ENCODE results near the gene JAM2. TPM values are rescaled to one million over a fixed set of nuclear protein-coding genes. Genes with fewer than 3 reads are reported as not detected.

The JAM2 gene
- total and polyA plus RNA-seq, 10 donors, result 0.80 to 2.9 (median 1.8) TPM

GRCh38 chr21:25676451-25676850 is 37.4 kb downstream of the JAM2 start:
- Histone ChIP-seq H3K27ac (no peak overlapping the region), H3K36me3 (no peaks in the 10 kb centered on the region), H3K4me3 (no peak overlapping the region), H3K4me1 (no peaks in the 10 kb centered on the region), H3K9me3 (peaks cover 0 to 5% (median 0%) of the 10 kb centered on the region in 8 donors), H3K27me3 (replicated peaks in 1 of 7) (no peaks in the 10 kb centered on the region)
- TF ChIP-seq POLR2AphosphoS5 (IDR thresholded peaks at IDR 0.05) (no peak), CTCF (IDR thresholded peaks at IDR 0.05 in 8 of 11, conservative IDR thresholded peaks at IDR 0.05 in 3 of 11) (no peak), POLR2A (IDR thresholded peaks at IDR 0.05) (no peak)
- no peak for DNase-seq
- intact Hi-C loops (cut with DNase I; ENCODE audit: low total_unique reads), result no loop called here

- no peaks in the 10 kb centered on the region for H3K36me3 ChIP-seq
- WGBS, 5 donors, result 84 to 88% (median 85%) methylated on average over 9 of the region's 9 CpGs
- no peak for DNase-seq
- intact Hi-C loops (cut with DNase I; ENCODE audit: low total_unique reads), result no loop called here
- no peak for TF ChIP-seq POLR2AphosphoS5 (IDR thresholded peaks at IDR 0.05)
- TF ChIP-seq CTCF (IDR thresholded peaks at IDR 0.05 in 8 of 11, conservative IDR thresholded peaks at IDR 0.05 in 3 of 11), result no peak
- no peak for TF ChIP-seq POLR2A (IDR thresholded peaks at IDR 0.05)
- H3K9me3 ChIP-seq, result no peaks in the 10 kb centered on the region
- H3K27me3 ChIP-seq (replicated peaks in 1 of 7), result no peaks in the 10 kb centered on the region
- H3K4me1 ChIP-seq, result no peaks in the 10 kb centered on the region
- H3K4me3 ChIP-seq, result no peak overlapping the region
- no peak overlapping the region for H3K27ac ChIP-seq
Observed at GRCh38 chr21:25682382-25682781, 43.3 kb downstream of the JAM2 start.

GRCh38 chr21:25687787-25688186 is 48.7 kb downstream of the JAM2 start:
- 73 to 89% (median 81%) methylated on average over 4 of the region's 4 CpGs for WGBS, 5 donors
- Histone ChIP-seq H3K4me1 (no peaks in the 10 kb centered on the region), H3K9me3 (no peaks in the 10 kb centered on the region), H3K27me3 (replicated peaks in 1 of 7) (no peaks in the 10 kb centered on the region), H3K36me3 (no peaks in the 10 kb centered on the region), H3K4me3 (no peak overlapping the region), H3K27ac (no peak overlapping the region)
- DNase-seq, result no peak
- TF ChIP-seq POLR2AphosphoS5 (IDR thresholded peaks at IDR 0.05) (no peak), POLR2A (IDR thresholded peaks at IDR 0.05) (no peak), CTCF (IDR thresholded peaks at IDR 0.05 in 8 of 11, conservative IDR thresholded peaks at IDR 0.05 in 3 of 11) (no peak)
- intact Hi-C loops (cut with DNase I; ENCODE audit: low total_unique reads), result no loop called here

GRCh38 chr21:25688275-25689155 is 49.5 kb downstream of the JAM2 start:
- no peak for TF ChIP-seq POLR2AphosphoS5 (IDR thresholded peaks at IDR 0.05)
- TF ChIP-seq POLR2A (IDR thresholded peaks at IDR 0.05), result no peak
- no peak for TF ChIP-seq CTCF (IDR thresholded peaks at IDR 0.05 in 8 of 11, conservative IDR thresholded peaks at IDR 0.05 in 3 of 11)
- intact Hi-C loops (cut with DNase I; ENCODE audit: low total_unique reads), result no loop called here
- DNase-seq, result no peak
- no peaks in the 10 kb centered on the region for H3K27me3 ChIP-seq (replicated peaks in 1 of 7)
- no peak overlapping the region for H3K4me3 ChIP-seq
- no peaks in the 10 kb centered on the region for H3K4me1 ChIP-seq
- no peak overlapping the region for H3K27ac ChIP-seq
- H3K9me3 ChIP-seq, result no peaks in the 10 kb centered on the region
- 64 to 81% (median 72%) methylated on average over 9 of the region's 9 CpGs for WGBS, 5 donors
- H3K36me3 ChIP-seq, result no peaks in the 10 kb centered on the region

Data from spleen (tissue), 11 donors.